NCI-H2029 treated with DMSO at 0.1 percent for 48 hours (cell line): ENCODE results near the gene NT5C2.
"Not testable (repeated sequence)": the region's sequence is repeated elsewhere in the genome, so short reads cannot be mapped to it uniquely, and the experiment has no call there.

ENCODE experiments used
- DNase-seq: peaks from one replicate; lab custom pipeline; 2025; lab: John Stamatoyannopoulos, UW

Gene NT5C2

DNA sequence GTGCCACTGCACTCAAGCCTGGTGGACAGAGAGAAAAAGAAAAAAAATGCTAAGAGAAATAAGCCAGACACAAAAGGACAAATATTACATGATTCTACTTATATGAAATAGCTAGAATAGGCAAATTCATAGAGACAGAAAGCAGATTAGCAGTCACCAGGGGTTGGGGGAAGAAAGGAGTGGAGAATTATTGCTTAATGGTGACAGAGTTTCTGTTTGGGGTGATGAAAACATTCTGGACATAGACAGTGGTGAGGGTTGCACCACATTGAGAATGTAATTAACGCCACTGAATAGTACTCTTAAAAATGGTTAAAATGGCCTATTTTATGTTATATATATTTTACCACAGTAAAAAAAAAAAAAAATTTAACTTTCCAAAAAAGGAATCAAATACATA lies 6.4 kb upstream of the NT5C2 start:
- no peak for DNase-seq

DNA sequence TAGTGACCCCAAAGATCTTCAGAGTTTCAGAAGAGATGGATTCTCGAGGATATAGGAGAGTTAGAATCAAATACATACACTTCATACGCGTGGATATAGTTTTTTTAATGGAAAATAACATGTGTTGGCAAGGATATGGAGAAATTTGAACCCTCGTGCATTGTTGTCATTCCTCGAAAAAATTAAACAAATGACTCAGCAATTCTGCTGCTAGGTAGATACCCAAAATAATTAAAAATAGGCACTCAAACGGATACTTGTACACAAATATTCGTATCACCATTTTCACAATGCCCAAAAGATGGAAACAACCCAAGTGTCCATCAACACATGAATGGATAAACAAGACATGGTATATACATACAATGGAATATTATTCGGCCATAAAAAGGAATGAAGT lies 5.6 kb upstream of the NT5C2 start:
- no peak for DNase-seq

DNA sequence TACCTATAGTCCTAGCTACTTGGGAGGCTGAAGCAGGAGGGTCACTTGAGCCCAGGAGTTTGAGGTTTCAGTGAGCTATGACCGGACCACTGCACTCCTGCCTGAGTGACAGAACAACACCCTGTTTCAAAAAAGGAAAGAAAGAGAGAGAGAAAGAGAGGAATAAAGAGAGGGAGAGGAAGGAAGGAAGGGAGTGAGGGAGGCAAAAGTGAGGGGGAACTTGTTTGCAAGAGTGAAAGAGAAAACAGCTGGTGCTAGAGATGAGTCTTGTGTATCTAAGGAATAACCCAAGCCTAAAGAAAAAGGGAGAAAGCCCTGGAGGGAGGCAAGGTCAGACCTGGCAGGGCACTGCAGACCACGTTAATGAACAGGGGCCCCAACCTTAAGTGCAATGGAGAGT lies 4.8 kb upstream of the NT5C2 start:
- DNase-seq: no peak

DNA sequence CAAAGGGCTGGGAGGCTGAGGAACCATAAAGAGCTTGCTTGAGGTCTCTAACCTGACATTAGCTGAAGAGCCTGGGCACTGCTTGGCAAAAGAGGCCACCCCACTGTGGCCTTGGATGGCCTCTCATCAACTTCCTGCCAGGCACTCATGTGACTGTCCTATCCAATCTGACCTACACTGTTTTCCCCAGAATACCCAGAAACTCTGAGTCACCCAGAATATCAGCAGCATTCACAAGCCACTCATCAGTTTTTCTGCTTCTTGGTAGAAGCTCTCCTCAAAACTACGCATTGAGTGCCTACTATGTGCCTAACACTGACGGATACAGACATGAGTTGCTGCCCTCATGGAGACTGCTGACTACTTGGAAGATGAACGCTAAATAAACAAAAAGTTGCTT lies 4.1 kb upstream of the NT5C2 start:
- no peak for DNase-seq

DNA sequence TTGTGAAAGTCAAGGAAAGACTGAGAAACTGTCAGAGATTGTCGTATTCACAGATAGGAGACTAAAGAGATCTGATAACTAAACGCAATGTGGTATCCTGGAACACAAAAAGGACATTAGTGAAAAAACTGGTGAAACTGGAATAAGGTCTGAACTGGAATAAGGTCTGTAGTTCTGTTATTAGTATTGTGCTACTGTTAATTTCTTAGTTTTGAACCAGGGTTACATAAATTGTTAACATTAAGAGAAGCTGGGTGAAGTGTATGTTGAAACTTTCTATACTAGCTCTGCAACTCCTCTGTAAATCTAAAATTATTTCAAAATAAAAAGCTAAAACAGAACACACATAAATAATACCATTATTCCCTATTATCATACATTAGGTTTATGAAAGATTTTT lies 3.4 kb upstream of the NT5C2 start:
- no peak for DNase-seq

DNA sequence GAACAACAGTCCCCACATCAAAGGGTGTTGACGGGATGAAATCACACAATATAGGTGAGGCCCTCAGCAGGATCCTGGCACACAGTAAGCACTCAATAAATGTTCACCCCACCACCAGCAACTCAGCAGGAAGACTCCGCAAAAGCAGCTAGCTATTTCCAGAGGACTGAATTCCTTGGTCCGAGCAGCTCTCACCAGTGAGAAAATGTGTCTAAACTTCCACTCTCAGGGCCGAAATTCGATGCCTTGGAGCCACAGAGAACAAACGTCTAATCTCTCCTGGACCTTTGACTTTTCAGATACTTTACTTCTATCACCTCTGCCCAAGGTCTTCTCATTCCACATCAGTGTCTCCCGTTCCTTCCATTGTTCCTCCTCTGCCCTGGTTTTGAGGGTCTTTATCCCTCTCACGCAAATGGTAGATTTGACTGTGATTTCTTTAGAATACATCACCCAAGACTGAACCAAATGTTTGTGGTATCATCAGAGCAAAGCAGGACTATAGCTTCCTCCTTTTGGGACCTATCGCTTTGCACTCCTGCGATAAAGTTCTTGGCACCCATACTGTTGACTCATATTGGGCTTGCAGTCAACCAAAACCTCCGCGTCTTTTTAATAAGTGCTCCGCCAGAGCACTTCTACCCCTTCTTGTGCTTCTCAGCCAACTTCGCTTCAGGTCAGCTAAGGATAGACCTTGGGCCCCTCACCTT lies 903 bp upstream of the NT5C2 start:
- no peak for DNase-seq

DNA sequence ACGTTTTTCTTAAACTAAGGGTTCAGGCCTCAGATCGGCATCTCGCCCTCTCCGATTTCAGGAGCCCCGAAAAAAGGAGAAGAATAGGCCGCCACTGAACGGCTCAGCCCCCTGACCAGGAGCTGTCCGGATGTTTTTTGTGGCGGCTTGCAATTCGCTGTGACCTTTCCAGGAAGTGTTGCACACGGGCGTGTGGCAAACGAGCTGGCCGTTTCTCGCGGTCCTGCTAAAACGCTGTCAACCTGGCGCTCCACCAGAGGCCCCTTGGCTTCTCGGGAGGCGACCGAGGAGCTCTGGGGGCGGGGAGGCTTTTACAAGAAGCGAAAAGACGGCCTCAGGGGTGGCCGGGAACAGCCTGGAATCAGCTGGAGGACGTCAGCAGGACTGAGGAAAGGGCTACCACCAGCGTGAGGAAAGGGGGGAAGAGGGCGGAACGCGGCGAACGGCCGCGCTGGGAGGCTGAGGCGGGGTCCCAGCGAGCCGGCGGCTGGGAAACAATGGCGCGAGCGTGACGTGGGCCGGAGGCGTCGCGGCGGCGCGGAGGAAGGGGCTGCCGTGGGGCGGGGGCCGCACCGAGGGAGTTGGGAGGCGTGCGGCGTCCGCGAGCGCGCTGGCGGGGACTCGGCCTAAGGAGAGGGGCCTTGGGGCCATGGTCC lies 493 bp downstream of the NT5C2 start:
- no peak for DNase-seq

DNA sequence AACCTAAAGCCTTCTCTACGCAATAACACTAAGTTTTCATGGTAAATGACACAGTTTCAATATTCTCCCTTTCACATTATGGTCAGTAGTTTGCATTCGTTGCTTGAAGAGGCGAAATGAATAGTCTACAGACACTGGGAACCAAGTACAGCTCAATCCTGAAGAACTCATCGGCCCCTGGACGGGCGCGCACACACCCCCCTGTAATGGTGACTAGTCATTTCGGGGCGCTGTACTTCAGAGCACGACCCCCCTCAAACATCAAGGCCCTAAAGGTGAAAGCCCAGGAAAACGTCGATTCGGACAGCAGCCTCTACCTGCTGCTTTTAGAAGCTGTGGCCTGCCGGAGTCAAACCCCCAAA lies 1.0 kb downstream of the NT5C2 start:
- no peak for DNase-seq

DNA sequence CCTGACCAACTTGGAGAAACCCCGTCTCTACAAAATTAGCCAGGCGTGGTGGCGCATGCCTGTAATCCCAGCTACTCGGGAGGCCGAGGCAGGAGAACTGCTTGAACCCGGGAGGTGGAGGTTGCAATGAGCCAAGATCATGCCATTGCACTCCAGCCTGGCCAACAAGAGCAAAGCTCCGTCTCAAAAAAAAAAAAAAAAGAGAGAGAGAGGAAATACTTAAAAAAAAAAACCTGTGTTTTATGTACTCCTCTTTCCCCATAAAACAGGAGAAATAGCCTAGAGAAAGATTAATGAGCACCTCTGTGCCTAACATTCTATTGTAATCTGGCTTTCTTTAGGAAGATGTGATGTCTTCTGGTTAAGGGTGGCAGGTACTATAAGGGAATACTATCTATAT lies 1.9 kb downstream of the NT5C2 start:
- DNase-seq: not testable (repeated sequence)

DNA sequence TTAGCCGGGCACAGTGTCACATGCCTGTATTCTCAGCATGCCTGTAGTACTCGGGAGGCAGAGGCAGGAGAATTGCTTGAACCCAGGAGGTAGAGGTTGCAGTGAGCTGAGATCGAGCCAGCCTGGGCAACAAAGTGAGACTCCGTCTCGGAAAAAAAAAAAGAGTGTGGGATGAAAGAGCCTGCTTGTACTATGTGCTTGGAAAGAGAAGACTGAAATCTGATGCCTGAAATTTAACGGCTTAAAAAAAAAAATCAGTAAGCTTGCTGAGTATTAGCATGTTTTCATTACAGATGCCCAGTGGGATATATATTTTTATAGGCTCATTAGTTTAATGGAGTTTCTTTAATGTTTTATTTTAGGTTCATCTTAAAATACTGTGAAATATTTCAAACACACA lies 4.2 kb downstream of the NT5C2 start:
- no peak for DNase-seq

DNA sequence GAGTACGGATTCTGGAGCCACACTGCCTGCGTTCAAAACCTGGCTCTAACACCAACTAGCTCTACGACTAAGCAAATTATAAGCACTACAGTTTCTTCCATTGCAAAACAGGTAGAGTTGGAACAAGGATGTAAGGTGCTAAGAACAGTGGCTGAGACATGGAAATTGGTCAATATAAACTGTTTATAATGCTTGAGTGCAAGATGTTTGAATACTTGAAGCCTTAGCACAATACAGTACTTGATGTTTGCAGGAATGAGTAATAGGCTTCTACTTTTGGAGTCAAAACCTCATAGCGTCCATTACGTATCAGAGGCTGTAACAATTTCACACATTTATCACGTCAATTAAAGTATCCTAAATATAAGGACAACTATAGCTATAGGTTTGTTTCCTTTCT lies 6.9 kb downstream of the NT5C2 start:
- no peak for DNase-seq

DNA sequence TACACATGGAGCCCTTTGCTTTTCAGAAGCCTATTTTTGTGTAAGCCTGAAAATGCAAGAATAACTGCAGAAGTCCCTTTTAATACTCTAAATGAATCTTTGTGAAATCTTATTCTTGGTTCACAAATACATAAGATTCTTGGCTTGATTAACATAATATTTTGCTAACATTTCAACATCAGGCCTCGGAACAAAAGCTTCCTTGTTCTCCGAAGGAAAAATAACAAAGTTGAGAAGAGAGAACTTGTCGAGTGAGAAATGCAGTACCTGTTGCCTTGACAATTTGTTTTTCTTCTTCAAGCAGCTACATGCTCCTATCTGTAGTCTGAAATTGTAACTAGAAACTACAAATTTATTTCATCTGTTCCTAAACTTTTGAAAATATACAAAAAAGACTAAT lies 8.5 kb downstream of the NT5C2 start:
- no peak for DNase-seq

DNA sequence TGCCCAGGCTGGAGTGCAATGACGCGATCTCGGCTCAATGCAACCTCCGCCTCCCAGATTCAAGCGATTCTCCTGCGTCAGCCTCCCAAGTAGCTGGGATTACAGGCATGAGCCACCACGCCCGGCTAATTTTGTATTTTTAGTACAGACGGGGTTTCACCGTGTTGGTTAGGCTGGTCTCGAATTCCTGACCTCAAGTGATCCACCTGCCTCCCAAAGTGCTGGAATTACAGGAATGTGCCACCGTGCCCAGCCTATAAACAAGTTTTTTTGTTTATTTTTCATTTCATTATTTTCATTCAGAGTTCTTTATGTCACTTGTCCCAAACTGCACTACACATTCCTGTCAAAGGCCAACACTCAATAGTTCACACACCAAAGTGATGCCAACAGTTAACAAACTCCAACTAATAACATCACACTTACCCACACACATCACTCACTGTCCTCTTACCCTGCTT lies 9.1 kb downstream of the NT5C2 start:
- not testable (repeated sequence) for DNase-seq

DNA sequence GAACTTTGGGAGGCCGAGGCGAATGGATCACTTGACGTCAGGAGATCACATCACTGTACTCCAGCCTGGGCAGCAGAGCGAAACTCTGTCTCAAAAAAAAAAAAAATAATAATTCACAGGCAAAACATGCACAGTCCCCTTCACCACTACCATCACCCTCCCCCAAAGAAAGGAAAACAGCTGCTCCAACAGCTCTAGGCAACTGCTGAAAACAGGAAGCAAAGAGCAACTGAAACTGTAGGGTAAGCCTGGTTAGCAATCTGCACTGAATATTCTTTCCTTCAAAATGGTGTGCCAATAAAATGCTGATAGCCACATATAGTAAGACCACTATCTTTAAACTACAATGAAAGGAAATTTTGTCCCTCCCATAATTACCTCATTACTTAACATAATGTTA lies 11.8 kb downstream of the NT5C2 start:
- no peak for DNase-seq

DNA sequence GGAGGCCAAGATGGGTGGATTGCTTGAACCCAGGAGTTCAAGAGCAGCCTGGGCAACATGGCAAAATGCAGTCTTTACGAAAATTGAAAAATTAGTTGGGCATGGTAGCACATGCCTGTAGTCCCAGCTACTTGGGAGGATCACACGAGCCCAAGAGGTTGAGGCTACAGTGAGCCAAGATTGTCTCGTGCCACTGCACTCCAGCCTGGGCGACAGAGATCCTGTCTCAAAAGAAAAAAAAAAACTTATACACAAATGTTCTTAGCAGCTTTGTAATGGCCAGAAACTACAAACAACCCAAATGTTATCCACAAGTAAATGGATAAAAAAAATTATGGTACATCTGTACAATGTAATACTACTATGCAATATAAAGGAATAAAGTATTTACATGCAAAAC lies 12.6 kb downstream of the NT5C2 start:
- DNase-seq: no peak

DNA sequence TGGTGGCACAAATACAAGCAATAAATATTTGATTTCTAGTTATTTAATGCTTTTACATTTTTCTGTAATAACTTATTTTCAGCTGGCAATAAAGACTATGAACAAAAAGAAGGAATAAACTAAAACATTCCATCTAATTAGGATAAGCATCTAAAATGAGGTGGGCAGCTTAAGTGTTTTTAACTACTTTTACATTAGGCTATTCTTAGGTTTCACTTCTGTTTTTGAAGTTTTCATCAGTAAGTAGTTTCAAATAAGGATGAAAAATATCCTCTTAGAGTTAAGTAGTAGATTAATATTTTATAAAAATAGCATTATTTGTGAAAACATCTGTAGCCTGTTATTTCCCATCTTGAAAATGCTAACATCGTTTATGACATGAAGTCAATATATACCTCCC lies 15.9 kb downstream of the NT5C2 start:
- DNase-seq: no peak

DNA sequence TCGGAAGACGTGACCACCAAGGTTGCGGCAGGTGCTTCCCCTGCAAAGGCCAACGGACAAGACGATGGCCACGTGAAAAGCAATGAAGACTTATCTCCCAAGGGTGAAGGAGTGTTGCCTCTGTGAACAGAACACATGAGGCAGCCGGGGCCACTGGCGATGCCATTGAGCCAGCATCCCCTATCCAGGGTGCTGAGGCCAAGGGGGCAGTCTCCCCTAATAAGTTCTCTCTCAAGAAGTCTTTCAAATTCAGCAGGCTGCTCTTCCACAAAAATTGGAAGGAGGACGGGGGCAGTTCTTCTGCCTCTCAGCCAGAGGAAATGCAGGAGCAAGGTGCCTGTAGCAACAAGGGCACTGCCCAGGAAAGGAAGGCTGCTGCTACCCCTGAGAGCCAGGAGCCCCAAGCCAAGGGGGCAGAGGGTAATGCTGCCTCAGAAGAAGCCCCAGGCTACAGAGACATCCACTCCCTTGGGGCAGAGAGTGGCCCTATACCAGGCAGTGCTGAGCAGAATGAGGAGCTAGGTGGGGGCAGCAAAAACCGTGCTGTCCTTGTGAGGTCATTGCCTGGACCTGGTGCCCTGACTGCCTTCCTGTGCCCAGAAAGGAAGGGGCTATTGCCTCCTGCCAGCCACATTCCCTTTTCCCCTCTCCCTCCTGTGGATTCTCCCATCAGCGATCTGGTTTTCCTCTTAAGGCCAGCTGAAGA lies 17.3 kb downstream of the NT5C2 start:
- DNase-seq: no peak

DNA sequence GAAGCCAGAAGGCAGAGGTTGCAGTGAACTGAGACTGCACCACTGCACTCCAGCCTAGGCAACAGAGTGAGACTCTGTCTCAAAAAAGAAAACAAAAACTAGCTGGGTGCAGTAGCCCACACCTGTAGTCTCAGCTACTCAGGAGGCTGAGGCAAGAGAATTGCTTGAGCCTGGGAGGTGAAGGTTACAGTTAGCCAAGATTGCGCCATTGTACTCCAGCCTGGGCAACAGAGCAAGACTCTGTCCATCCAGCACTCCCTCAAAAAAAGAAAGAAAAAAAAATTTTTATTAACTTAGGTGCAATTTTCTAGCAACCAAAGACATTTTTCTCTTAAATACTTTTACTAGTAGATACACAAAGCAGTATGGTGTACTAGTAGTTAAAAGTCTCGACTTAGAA lies 18.7 kb downstream of the NT5C2 start:
- DNase-seq: not testable (repeated sequence)

DNA sequence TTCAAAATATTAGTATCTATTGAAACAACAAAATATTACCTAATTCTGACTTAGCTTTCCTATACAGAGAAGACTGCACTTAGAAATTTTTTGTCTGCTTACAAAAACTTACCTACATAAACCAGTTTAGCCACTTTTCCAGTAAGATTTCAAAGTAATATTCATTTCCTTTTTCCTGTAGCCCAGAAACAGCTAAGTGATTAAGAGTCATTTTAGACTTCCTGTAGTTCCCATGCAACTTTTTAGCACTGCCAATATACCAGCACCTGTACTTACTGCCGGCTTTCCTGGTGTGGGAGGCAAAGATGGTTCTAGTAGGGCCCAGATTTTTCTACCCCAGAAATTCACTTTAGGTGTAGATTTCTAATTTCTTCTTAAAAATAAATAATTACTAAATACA lies 21.8 kb downstream of the NT5C2 start:
- DNase-seq: no peak

DNA sequence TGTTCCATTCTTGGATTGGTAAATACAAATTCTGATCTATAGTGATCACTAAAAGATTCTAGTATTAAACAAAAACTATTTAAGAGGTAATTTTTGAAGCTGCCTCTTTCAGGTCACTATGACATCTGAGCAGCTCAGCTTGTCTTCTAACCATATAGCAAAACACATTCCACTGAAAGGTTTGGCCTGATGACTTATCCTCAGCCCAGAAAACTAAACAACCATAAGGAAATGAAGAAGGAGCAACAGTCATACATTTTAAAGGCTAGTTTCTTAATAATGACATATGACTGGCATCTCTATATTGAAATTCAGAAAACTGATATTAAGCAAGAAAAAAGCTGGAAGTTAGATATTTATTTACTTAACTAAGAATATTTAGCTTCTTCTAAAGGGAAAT lies 24.6 kb downstream of the NT5C2 start:
- no peak for DNase-seq

DNA sequence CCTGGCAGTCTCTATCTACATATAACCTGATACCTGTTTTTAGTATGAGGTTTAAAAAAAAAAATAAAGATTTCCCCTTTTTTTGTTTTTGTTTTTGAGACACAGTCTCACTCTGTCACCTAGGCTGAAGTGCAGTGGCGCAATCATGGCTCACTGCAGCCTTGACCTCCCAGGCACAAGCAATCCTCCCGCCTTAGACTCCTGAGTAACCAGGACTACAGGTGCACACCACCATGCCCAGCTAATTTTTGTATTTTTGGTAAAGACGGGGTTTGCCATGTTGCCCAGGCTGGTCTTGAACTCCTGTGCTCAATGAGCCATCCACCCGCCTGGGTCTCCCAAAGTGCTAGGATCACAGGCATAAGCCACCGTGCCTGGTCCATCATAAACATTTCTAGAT lies 25.5 kb downstream of the NT5C2 start:
- not testable (repeated sequence) for DNase-seq

DNA sequence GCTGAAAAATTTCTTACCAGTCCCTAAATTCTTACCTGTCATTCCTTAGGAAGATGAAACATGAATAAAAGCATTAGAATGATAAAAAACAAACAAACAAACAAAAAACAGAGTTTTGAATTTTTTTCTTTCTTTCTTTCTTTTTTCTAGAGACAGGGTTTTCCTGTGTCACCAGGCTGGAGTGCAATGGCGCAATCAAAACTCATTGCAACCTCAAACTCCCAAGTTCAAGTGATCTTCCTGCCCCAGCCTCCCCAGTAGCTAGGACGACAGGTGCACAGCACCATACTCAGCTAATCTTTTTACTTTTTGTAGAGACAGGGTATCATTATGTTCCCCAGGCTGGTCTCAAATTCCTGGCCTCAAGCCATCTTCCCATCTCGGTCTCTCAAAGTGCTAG lies 26.5 kb downstream of the NT5C2 start:
- no peak for DNase-seq

DNA sequence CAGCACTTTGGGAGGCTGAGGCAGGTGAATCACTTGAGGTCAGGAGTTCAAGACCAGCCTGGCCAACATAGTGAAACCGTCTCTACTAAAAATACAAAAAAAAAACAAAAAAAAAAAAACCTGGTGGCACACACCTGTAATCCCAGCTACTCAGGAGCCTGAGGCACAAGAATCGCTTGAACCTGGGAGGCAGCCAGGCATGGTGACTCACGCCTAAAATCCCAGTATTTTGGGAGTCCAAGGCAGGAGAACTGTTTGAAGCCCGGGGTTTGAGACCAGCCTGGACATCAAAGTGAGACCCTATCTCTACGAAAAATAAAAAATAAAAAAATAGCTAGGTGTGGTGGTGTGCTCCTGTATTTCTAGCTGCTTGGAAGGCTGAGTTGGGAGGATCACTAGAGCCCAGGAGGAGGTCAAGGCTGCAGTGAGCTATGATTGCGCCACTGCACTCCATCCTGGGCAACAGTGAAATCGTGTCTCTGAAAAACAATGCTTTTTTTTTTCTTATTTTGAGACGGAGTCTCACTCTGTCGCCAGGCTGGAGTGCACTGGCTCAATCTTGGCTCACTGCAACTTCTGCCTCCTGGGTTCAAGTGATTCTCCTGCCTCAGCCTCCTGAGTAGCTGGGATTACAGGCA lies 29.2 kb downstream of the NT5C2 start:
- not testable (repeated sequence) for DNase-seq
